Bone marrow (tissue), 2 donors: ENCODE results near the gene SLC4A9.
"Not testable (repeated sequence)": the region's sequence is repeated elsewhere in the genome, so short reads cannot be mapped to it uniquely, and the experiment has no call there.

Experiments
- DNase-seq, 2 donors: peaks; one replicate each; lab custom pipeline; 2025; lab: John Stamatoyannopoulos, UW

Gene SLC4A9

GRCh38 chr5:140399979-140400729 lies 40.2 kb downstream of the SLC4A9 start:
- DNase-seq: no peak

- peak; percentile 91 to 92 for DNase-seq
Observed at GRCh38 chr5:140400730-140401361, 40.9 kb downstream of the SLC4A9 start.

- DNase-seq: peak; percentile 91 to 99
Observed at GRCh38 chr5:140401362-140402257, 41.6 kb downstream of the SLC4A9 start, which contains the start of gene ANKHD1. Gene ANKHD1 (plus strand): TSS chr5:140401833. CDS start chr5:140401968, 135 bp downstream.

GRCh38 chr5:140402258-140403074 lies 42.5 kb downstream of the SLC4A9 start:
- DNase-seq: peak; percentile 27 to 49

GRCh38 chr5:140403613-140404012 lies 43.6 kb downstream of the SLC4A9 start:
- no peak for DNase-seq

- no peak for DNase-seq
Observed at GRCh38 chr5:140408750-140409241, 48.8 kb downstream of the SLC4A9 start.

- no peak for DNase-seq
Observed at GRCh38 chr5:140413230-140413629, 53.2 kb downstream of the SLC4A9 start.

GRCh38 chr5:140417235-140417634 lies 57.2 kb downstream of the SLC4A9 start:
- no peak for DNase-seq

- DNase-seq: no peak
Observed at GRCh38 chr5:140418862-140419520, 59.0 kb downstream of the SLC4A9 start.

GRCh38 chr5:140420226-140420570 lies 60.2 kb downstream of the SLC4A9 start:
- no peak for DNase-seq

GRCh38 chr5:140420665-140421361 lies 60.8 kb downstream of the SLC4A9 start:
- no peak for DNase-seq

GRCh38 chr5:140421375-140421774 lies 61.4 kb downstream of the SLC4A9 start:
- not testable (repeated sequence) for DNase-seq

- no peak for DNase-seq
Observed at GRCh38 chr5:140423609-140424008, 63.6 kb downstream of the SLC4A9 start.

GRCh38 chr5:140424135-140424534 lies 64.1 kb downstream of the SLC4A9 start:
- no peak for DNase-seq
